ENCODE measurements around the gene CEL.

DNA sequence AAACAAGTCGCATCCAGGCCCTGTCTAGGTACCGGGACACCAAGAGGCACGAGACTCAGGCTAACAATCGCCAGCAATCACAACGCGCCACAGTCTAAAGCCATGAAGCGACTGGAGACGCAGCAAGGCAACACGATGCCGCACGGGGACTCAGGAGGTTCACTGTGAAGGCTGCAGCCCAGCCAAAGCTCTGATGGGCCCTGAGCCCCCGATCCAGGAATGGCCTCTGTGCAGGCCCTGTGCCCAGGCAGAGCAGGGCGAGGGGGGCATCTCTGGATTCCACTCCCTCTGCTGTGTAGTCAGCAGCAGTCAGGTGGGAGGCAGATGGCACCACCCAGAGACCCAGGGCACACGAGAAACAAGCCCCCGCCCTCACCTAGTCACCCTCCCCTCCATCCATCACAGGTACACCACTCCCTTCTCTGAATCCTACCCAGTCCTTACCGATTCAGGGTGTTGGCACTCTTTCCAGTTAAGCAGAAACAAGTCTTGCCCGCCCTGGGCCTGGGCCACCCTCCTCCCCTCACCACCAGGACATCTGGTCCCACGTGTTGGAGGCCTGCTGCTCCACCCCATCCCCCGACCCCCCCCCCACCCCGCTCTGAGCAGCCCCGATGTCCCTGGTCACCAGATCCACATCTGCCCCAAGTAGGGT lies 58.2 kb downstream of the CEL start:
- TF ChIP-seq, protein P1, sequence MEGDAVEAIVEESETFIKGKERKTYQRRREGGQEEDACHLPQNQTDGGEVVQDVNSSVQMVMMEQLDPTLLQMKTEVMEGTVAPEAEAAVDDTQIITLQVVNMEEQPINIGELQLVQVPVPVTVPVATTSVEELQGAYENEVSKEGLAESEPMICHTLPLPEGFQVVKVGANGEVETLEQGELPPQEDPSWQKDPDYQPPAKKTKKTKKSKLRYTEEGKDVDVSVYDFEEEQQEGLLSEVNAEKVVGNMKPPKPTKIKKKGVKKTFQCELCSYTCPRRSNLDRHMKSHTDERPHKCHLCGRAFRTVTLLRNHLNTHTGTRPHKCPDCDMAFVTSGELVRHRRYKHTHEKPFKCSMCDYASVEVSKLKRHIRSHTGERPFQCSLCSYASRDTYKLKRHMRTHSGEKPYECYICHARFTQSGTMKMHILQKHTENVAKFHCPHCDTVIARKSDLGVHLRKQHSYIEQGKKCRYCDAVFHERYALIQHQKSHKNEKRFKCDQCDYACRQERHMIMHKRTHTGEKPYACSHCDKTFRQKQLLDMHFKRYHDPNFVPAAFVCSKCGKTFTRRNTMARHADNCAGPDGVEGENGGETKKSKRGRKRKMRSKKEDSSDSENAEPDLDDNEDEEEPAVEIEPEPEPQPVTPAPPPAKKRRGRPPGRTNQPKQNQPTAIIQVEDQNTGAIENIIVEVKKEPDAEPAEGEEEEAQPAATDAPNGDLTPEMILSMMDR (IDR thresholded peaks at IDR 0.05): no peak
- TF ChIP-seq POLR2AphosphoS5 (IDR thresholded peaks at IDR 0.05; ENCODE audit: insufficient read depth in 1 of 2, low read depth in 1 of 2): peak in 1 of 2 donors; percentile 31
